CD4-positive, alpha-beta T cell (primary cell): Measurements from ENCODE around the gene FNIP2. TPM values are rescaled to one million over a fixed set of nuclear protein-coding genes. Genes with fewer than 3 reads are reported as not detected.

Experiments
- ATAC-seq: fragments of 200-7000 bp; cut with Tn5 transposase; one replicate; pipeline ENCODE4 v1.10.0; 2022; ENCODE audit warnings: mild to moderate bottlenecking; ENCODE audit not compliant: poor library complexity
- CTCF ChIA-PET: fragments of 350-600 bp; sonication (Branson Sonifier 250); formaldehyde crosslinking; loops from one replicate; lab custom pipeline; 2021; ENCODE audit warnings: antibody characterized with exemption, inconsistent platforms; lab: Charles Lee
- POLR2A ChIA-PET: fragments of 350-600 bp; sonication (Branson Sonifier 250); formaldehyde crosslinking; loops from one replicate; lab custom pipeline; 2021; ENCODE audit warnings: antibody characterized with exemption, inconsistent platforms; lab: Charles Lee
- DNase-seq, 14 experiments: peaks; one replicate each; pipeline ENCODE4 v3.0.0-alpha.2; 2013 to 2020; ENCODE audit warnings: mixed read lengths in 2 of 14
- H3K27ac ChIP-seq, 2 donors: one replicate each; pipeline versions ENCODE4 v1.5.1 to v1.7.0; 2013; ENCODE audit warnings: low read length in 2 of 2, low read depth in 1 of 2, mild to moderate bottlenecking in 1 of 2
- H3K27me3 ChIP-seq, 2 experiments: 1 replicate in 1 of 2; 2 replicates in 1 of 2; pipeline versions ENCODE4 v1.6.1 to v1.7.0; 2013; ENCODE audit warnings: low read length in 2 of 2, control low read depth in 1 of 2, mild to moderate bottlenecking in 1 of 2, moderate library complexity in 1 of 2; ENCODE audit not compliant: insufficient read depth in 2 of 2, control insufficient read depth in 1 of 2
- H3K36me3 ChIP-seq: one replicate; pipeline ENCODE4 v1.6.1; 2013; ENCODE audit warnings: low read length, control low read depth; ENCODE audit not compliant: insufficient read depth
- H3K4me1 ChIP-seq: one replicate; pipeline ENCODE4 v1.6.1; 2013; ENCODE audit warnings: low read length, control low read depth; ENCODE audit not compliant: insufficient read depth
- H3K4me3 ChIP-seq: one replicate; pipeline ENCODE4 v1.5.1; 2013; ENCODE audit warnings: mild to moderate bottlenecking, low read length, moderate library complexity
- H3K9me3 ChIP-seq, 2 experiments: 1 replicate in 1 of 2; 2 replicates in 1 of 2; pipeline versions ENCODE4 v1.6.1 to v1.7.0; 2013; ENCODE audit warnings: low read length in 2 of 2, mild to moderate bottlenecking in 2 of 2, control low read depth in 1 of 2, moderate library complexity in 1 of 2; ENCODE audit not compliant: control insufficient read depth in 1 of 2, insufficient read depth in 1 of 2
- H3K27ac Mint-ChIP-seq: one replicate; pipeline ENCODE4 v1.8.0; 2020; ENCODE audit warnings: mixed read lengths
- H3K27me3 Mint-ChIP-seq: one replicate; pipeline ENCODE4 v1.8.0; 2021; ENCODE audit warnings: mixed read lengths
- H3K36me3 Mint-ChIP-seq: one replicate; pipeline ENCODE4 v1.8.0; 2021; ENCODE audit warnings: low read depth, mixed read lengths
- H3K4me1 Mint-ChIP-seq: one replicate; pipeline ENCODE4 v1.8.0; 2021; ENCODE audit warnings: low read depth, mixed read lengths
- H3K4me3 Mint-ChIP-seq: one replicate; pipeline ENCODE4 v1.8.0; 2020; ENCODE audit warnings: mild to moderate bottlenecking, mixed read lengths
- H3K9me3 Mint-ChIP-seq: one replicate; pipeline ENCODE4 v1.8.0; 2020; ENCODE audit warnings: mixed read lengths
- CTCF ChIP-seq: fragments of 200-600 bp; IDR thresholded peaks from one replicate; pipeline ENCODE4 v1.8.0; 2022; ENCODE audit warnings: antibody characterized with exemption, mild to moderate bottlenecking
- intact Hi-C, 2 experiments: fragments of 100-400 bp; cut with DNase I in 1 of 2; cut with micrococcal nuclease in 1 of 2; formaldehyde crosslinking; loops; one replicate each; pipeline versions ENCODE4 v1.15.1 to v1.9.0; 2023 to 2025; cut with DNase I, micrococcal nuclease
- total RNA-seq, 174 experiments: library from RNA in 2 of 174; stranded (reverse) in 2 of 174; gene quantifications; one replicate each; pipeline ENCODE4 v1.2.3 and lab custom pipeline; 2021 to 2026

The FNIP2 gene
- total RNA-seq, 2 experiments from 2014 or later, result 7.5 to 7.7 TPM

DNA sequence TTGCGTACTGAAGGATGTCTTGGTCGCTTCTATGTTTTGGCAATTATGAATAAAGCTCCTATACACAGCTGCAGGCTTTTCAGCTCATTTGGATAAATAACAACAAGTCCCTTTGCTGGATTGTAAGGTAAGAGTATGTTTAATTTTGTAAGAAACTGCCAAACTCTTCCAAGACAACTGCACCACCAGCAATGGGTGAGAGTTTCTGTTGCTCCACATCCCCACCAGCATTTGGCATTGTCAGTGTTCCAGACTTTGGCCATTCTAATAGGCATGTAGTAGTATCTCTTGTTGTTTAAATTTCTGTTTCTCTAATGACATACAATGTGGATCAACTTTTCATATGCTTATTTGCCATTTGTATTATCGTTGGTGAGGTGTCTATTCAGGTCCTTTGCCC lies 44.3 kb downstream of the FNIP2 start:
- ATAC-seq (no peak), DNase-seq (no peak)
- Mint-ChIP-seq H3K4me3 (no peak overlapping the region), H3K27me3 (no peaks in the 10 kb centered on the region), H3K4me1 (peaks cover 50% of the 10 kb centered on the region), H3K27ac (no peak overlapping the region), H3K36me3 (no peaks in the 10 kb centered on the region), H3K9me3 (no peaks in the 10 kb centered on the region)
- CTCF ChIA-PET, result interaction anchor here (0.6 kb wide), 1 partner anchor 9 kb away, joined by 4 read pairs; no protein-coding TSS in a partner anchor
- POLR2A ChIA-PET, result no interaction called here
- intact Hi-C loops, result no loop called here
- no peak overlapping the region for H3K27ac ChIP-seq
- H3K4me1 ChIP-seq, result peaks cover 14% of the 10 kb centered on the region
- H3K27me3 ChIP-seq, result no peaks in the 10 kb centered on the region
- no peaks in the 10 kb centered on the region for H3K36me3 ChIP-seq
- TF ChIP-seq CTCF, result no peak
- H3K9me3 ChIP-seq, result peaks cover 0 to 4% of the 10 kb centered on the region in 2 experiments
- no peak overlapping the region for H3K4me3 ChIP-seq

DNA sequence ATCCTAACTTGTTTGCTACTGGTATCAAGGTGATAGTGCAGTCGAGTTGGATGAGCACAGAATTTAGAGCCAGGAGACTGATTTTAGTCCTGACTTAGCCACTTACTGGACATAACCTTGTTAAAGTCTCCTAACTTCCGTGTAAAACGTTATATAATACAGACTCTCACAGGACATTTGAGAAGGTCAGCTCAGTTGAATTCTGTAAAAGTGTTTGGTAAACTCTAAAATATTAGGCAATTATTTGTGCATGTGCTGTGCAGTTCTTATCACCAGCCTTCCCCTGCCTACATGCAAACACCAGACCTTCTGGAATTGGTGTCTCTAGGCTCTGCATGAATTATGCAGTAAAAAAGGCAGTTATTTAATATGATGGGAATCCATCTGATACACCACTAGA lies 45.4 kb downstream of the FNIP2 start:
- ATAC-seq (no peak), DNase-seq (no peak)
- H3K4me1 Mint-ChIP-seq, result peaks cover 50% of the 10 kb centered on the region
- ChIA-PET CTCF (no interaction called here), POLR2A (no interaction called here)
- H3K27me3 Mint-ChIP-seq, result no peaks in the 10 kb centered on the region
- Histone ChIP-seq H3K27ac (no peak overlapping the region), H3K4me1 (peaks cover 12% of the 10 kb centered on the region), H3K4me3 (no peak overlapping the region), H3K9me3 (peaks cover 0 to 4% of the 10 kb centered on the region in 2 experiments), H3K27me3 (no peaks in the 10 kb centered on the region), H3K36me3 (no peaks in the 10 kb centered on the region)
- H3K4me3 Mint-ChIP-seq, result no peak overlapping the region
- H3K27ac Mint-ChIP-seq, result no peak overlapping the region
- H3K9me3 Mint-ChIP-seq, result no peaks in the 10 kb centered on the region
- intact Hi-C loops, result no loop called here
- no peaks in the 10 kb centered on the region for H3K36me3 Mint-ChIP-seq
- no peak for TF ChIP-seq CTCF

- TF ChIP-seq CTCF, result no peak
- Histone ChIP-seq H3K4me1 (peaks cover 11% of the 10 kb centered on the region), H3K36me3 (no peaks in the 10 kb centered on the region), H3K4me3 (no peak overlapping the region), H3K9me3 (peaks cover 0 to 4% of the 10 kb centered on the region in 2 experiments), H3K27me3 (no peaks in the 10 kb centered on the region), H3K27ac (no peak overlapping the region)
- Mint-ChIP-seq H3K27ac (no peak overlapping the region), H3K36me3 (no peaks in the 10 kb centered on the region), H3K27me3 (no peaks in the 10 kb centered on the region), H3K4me3 (no peak overlapping the region), H3K4me1 (peaks cover 48% of the 10 kb centered on the region), H3K9me3 (no peaks in the 10 kb centered on the region)
- ChIA-PET CTCF (no interaction called here), POLR2A (no interaction called here)
- DNase-seq (no peak), ATAC-seq (no peak)
- intact Hi-C loops, result no loop called here
Measured at GRCh38 chr4:158814636-158815330, 46.0 kb downstream of the FNIP2 start.
